GM18508 (cell line): Measurements from ENCODE around the gene LPXN.
"Not testable (repeated sequence)": the region's sequence is repeated elsewhere in the genome, so short reads cannot be mapped to it uniquely, and the experiment has no call there.

Experiments
- ATAC-seq: cut with Tn5 transposase; IDR thresholded peaks from one replicate; pipeline ENCODE4 v1.9.1; 2021; ENCODE audit warnings: moderate number of reproducible peaks; ENCODE audit not compliant: insufficient read depth, unreplicated experiment

LPXN gene

GRCh38 chr11:58579192-58580129, 3.8 kb upstream of the LPXN start:
- ATAC-seq = peak; percentile 23

GRCh38 chr11:58578635-58579191, 3.1 kb upstream of the LPXN start, which contains the start of gene ZFP91:
Gene ZFP91 (plus strand): TSS chr11:58579063. CDS start chr11:58579282, 219 bp downstream.
- peak; percentile 22 for ATAC-seq

GRCh38 chr11:58578136-58578634, 2.5 kb upstream of the LPXN start:
- peak; percentile 1 for ATAC-seq

- ATAC-seq = peak; percentile 39
These were observed 2.0 kb upstream of the LPXN start for GRCh38 chr11:58577555-58578135.

GRCh38 chr11:58576887-58577471, 1.3 kb upstream of the LPXN start:
- no peak for ATAC-seq

- no peak for ATAC-seq
These were observed 775 bp downstream of the LPXN start for GRCh38 chr11:58574881-58575280.

DNA sequence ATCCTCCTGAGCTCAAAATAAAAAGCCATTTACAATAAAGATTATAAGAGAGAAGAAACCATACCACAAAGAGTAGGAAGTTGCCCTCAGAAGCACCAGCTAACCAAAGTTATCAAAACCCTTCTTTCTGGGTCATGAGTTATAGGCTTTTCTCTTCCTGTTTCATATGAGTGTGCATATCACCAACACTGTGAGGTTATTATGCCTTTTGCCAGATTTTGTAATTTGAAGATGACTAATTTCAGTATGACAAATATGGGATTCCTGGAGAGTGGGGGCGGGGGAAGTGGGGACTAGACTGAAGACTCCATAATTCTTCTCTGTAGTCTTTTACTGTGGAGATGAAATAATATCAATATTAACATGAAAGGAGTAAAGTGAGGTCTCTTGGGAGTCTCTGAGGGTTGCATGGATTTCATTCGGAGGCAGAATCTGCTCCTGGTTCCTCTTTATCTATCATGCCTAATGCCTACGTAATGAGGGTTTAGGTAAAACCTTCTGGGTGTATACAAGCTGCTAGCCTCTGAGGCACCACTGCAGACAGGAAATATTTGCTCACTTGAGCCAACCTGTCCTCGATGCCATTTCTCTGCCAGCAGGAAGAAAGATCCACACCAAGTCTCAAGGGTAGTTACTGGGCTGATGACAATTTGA, 2.1 kb downstream of the LPXN start:
- ATAC-seq = peak; percentile 26

DNA sequence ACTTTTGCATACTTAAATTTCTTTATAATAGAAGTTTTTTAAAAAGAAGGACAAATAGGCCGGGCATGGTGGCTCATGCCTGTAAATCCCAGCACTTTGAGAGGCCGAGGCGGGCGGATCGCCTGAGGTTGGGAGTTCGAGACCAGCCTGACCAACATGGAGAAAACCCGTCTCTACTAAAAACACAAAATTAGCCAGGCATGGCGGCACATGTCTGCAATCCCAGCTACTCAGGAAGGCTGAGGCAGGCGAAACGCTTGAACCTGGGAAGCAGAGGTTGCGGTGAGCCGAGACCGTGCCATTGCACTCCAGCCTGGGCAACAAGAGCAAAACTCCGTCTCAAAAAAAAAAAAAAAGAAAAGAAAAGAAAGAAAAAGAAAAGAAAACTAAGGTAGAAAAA, 2.8 kb downstream of the LPXN start:
- ATAC-seq = not testable (repeated sequence)

DNA sequence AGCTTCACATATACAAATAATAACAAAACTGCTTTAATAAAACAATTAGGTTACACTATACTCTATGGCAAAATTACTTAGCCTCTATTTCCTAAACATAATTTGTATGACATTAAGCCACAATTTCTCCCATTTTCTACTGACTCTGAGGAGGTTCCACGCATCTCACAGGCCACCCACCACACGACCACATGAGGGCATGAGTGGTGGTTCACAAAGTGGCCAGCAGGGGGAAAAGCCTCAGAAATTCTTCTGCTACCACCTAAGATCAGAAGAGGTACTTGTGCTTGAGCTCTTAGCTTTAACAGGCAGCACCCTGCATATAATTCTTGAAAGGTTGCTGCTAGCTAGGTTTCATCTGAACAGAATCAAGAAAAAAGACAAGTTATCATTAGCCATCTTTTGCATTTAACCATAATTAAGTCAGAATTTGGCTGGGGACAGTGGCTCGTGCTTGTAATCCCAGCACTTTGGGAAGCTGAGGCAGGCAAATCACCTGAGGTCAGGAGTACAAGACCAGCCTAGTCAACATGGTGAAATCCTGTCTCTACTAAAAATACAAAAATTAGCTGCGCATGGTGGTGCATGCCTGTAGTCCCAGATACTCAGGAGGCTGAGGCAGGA, 7.7 kb downstream of the LPXN start:
- peak; percentile 80 for ATAC-seq

- ATAC-seq = no peak
These were observed 11.4 kb downstream of the LPXN start for GRCh38 chr11:58564231-58564630.

DNA sequence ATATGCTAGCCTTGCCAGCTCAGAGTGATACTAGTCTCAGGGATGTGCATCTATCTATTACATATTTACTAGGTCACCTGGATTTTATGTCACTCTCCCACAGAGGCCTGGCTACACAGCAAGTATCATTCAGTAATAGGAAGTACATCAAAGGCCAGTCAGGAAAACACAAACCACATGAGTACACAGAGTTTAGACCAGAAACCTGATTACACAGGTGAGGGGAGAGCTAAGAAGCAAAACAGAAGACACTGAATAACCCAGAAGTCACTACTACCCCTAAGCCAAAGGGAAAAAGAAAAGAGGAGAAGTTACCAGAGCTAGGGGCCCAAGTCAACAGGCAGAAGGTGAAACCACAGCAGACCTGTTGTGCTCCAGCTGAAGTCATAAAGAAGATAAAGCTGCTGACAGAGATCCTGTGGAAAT, 13.3 kb downstream of the LPXN start:
- peak; percentile 95 for ATAC-seq

- ATAC-seq = no peak
These were observed 14.1 kb downstream of the LPXN start for GRCh38 chr11:58561394-58562098.

DNA sequence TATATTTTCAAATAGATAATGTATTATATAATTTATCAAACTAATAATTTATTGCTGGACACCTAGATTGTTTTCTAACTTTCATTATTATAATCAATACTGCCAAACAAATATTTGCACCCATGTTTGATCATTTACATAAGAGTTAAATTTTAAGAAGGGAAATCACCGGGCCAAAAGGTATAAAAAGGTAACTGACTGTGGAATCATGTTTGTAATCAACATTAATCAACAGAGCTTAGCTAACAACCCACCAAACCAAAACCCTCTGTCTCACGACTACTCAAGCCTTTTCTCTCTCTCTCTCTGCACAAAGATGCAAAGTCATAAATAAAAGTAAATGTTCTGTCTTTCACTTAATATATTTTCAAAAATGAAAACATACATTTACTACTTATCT, 14.8 kb downstream of the LPXN start:
- ATAC-seq = no peak

DNA sequence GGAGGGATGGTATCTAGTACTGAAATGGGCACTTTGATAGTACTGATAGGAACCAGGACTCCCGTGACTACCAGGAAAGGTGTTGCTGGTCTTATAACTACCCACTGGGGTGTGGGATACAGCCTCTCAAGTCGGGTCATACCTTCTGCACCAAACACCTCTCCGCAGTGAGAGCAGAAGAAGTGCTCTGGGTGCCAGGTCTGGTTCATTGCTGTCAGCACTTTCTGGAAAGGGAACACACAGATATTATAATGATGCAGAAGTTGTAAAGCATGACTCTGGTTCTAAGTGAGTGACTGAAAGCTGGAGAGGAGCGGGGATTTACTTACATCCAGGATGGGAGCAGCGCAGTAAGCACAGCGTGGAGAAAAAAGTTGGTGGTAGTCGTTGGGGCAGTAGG, 26.0 kb downstream of the LPXN start:
- no peak for ATAC-seq

DNA sequence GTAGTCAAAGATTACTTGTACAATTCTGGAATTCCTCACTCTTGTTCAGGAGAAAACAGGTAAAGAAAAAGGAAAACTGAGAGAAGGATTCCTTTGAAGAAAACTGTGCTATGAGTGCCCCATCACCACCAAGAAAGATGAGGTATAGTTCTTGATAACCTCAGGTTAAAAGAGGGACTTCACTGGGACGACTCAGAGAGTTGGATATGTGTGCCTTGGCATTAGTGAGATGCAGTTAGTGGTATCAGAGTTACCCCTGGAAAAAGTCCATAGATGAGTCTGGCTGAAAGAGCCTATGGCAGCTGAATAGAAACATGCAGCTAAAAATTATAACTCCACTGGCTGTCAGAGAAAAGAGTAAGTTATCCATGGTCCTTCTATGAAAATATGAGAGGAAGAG, 28.8 kb downstream of the LPXN start:
- no peak for ATAC-seq

GRCh38 chr11:58531865-58532341, 43.8 kb downstream of the LPXN start:
- ATAC-seq = no peak

DNA sequence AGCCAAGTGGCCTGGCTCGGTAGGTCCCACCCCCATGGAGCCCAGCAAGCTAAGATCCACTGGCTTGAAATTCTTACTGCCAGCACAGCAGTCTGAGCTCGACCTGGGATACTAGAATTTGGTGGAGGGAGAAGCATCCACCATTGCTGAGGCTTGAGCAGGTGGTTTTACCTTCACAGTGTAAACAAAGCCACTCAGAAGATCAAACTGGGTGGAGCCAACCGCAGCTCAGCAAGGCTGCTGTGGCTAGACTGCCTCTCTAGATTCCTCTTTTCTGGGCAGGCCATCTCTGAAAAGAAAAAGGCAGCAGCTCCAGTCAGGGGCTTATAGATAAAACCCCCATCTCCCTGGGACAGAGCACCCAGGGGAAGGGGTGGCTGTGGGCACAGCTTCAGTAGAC, 45.4 kb downstream of the LPXN start:
- ATAC-seq = no peak

- no peak for ATAC-seq
These were observed 48.2 kb downstream of the LPXN start for GRCh38 chr11:58527429-58527828.

DNA sequence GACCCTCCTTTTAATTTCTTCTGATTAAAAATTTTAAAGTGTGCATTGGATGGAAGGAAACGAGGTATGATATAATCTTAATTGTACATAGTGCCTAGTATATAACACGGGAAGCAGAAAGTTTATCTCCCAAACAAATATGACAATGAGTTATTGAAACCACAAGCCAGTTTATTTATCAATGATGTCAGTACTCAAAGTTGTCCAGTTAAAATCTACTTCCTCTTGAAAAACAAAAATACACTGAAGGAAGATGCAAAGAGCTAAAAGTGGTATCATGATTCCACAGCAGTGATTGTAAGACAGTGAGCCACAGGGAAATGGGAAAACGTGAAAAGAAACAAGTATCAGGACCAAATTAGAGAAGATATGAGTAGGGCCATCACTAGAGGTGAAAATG, 48.9 kb downstream of the LPXN start:
- no peak for ATAC-seq
